A673 (cell line): ENCODE results near the gene HACD2. TPM values are rescaled to one million over a fixed set of nuclear protein-coding genes. Genes with fewer than 3 reads are reported as not detected.
A peak's percentile ranks its signal among the peaks of the same experiment; 100 is the strongest.

Source experiments
- BruUV-seq: library from RNA; stranded (reverse); fragments of 400-500 nt; replicated peaks from 2 replicates; lab custom pipeline; 2021; lab: Mats Ljungman, UMichigan
- CTCF ChIA-PET: fragments of 300-600 bp; sonication (Branson Sonifier 250); formaldehyde crosslinking; loops from one replicate; lab custom pipeline; 2022; ENCODE audit warnings: antibody characterized with exemption; lab: Charles Lee
- POLR2A ChIA-PET: fragments of 300-600 bp; sonication (Branson Sonifier 250); formaldehyde crosslinking; loops from one replicate; lab custom pipeline; 2022; ENCODE audit warnings: antibody characterized with exemption; ENCODE audit not compliant: low non-redundant PET; lab: Charles Lee
- DNase-seq: peaks from one replicate; pipeline ENCODE4 v3.0.0-alpha.2; 2015; ENCODE audit warnings: low spot score
- H3K27ac ChIP-seq: fragments of 200-600 bp; sonication (generic); 2 replicates; pipeline ENCODE4 v1.5.1; 2016; ENCODE audit warnings: mixed run types, low read depth, mild to moderate bottlenecking, mixed read lengths, antibody characterized with exemption, low read length; ENCODE audit not compliant: poor library complexity, severe bottlenecking
- H3K27me3 ChIP-seq: fragments of 200-600 bp; sonication (generic); replicated peaks from 2 replicates; pipeline ENCODE4 v1.6.1; 2017; ENCODE audit warnings: mixed run types, low read depth, mild to moderate bottlenecking, mixed read lengths, antibody characterized with exemption, low read length; ENCODE audit not compliant: insufficient read depth, poor library complexity
- H3K36me3 ChIP-seq: fragments of 200-600 bp; sonication (generic); 2 replicates; pipeline ENCODE4 v1.6.1; 2016; ENCODE audit warnings: mixed run types, mild to moderate bottlenecking, mixed read lengths, antibody characterized with exemption, low read length; ENCODE audit not compliant: insufficient read depth, poor library complexity, severe bottlenecking
- H3K4me1 ChIP-seq: fragments of 200-600 bp; sonication (generic); 2 replicates; pipeline ENCODE4 v1.6.1; 2017; ENCODE audit warnings: mixed run types, mild to moderate bottlenecking, mixed read lengths, antibody characterized with exemption, low read length; ENCODE audit not compliant: insufficient read depth, poor library complexity, severe bottlenecking
- H3K4me3 ChIP-seq: fragments of 200-600 bp; sonication (generic); 2 replicates; pipeline ENCODE4 v1.5.1; 2016; ENCODE audit warnings: low read depth, mixed run types, mild to moderate bottlenecking, mixed read lengths, low read length; ENCODE audit not compliant: poor library complexity, severe bottlenecking
- H3K9me3 ChIP-seq: fragments of 200-600 bp; sonication (generic); 2 replicates; pipeline ENCODE4 v1.6.1; 2016; ENCODE audit warnings: mixed run types, low read depth, mild to moderate bottlenecking, mixed read lengths, antibody characterized with exemption, low read length; ENCODE audit not compliant: poor library complexity, severe bottlenecking
- CTCF ChIP-seq: fragments of 300-800, 200-600 bp; sonication (generic); conservative IDR thresholded peaks from 2 replicates; pipeline ENCODE4 v1.5.1; 2017; ENCODE audit warnings: low read depth, mild to moderate bottlenecking, antibody characterized with exemption, low read length, moderate library complexity, mixed read lengths
- EZH2 ChIP-seq: fragments of 200-600 bp; sonication (generic); IDR thresholded peaks from 2 replicates; pipeline ENCODE4 v1.6.1; 2017; ENCODE audit warnings: borderline replicate concordance, low read depth, mild to moderate bottlenecking, mixed read lengths, antibody characterized with exemption, low read length; ENCODE audit not compliant: poor library complexity, severe bottlenecking
- intact Hi-C: fragments of 100-400 bp; cut with micrococcal nuclease; formaldehyde crosslinking; loops from one replicate; pipeline ENCODE4 v1.10.0; 2022; ENCODE audit not compliant: unreplicated experiment
- total RNA-seq: library from RNA; stranded (reverse); gene quantifications from 2 replicates; pipeline ENCODE4 v1.2.3, GENCODE V29; 2021

Gene HACD2
- total RNA-seq, 1 experiment from 2014 or later, result 49.3 TPM

GRCh38 chr3:123521179-123521969 lies 63.5 kb downstream of the HACD2 start:
- intact Hi-C loops, result no loop called here
- DNase-seq, result peak; percentile 14
- Histone ChIP-seq H3K36me3 (no peaks in the 10 kb centered on the region), H3K4me3 (no peak overlapping the region), H3K27me3 (no peaks in the 10 kb centered on the region), H3K27ac (no peak overlapping the region), H3K9me3 (no peaks in the 10 kb centered on the region), H3K4me1 (peaks cover 7% of the 10 kb centered on the region)
- ChIA-PET CTCF (no interaction called here), POLR2A (no interaction called here)
- no TSS peak for BruUV-seq
- TF ChIP-seq EZH2 (no peak), CTCF (no peak)

- CTCF ChIA-PET, result no interaction called here
- Histone ChIP-seq H3K4me1 (peaks cover 7% of the 10 kb centered on the region), H3K27ac (no peak overlapping the region), H3K27me3 (no peaks in the 10 kb centered on the region), H3K4me3 (no peak overlapping the region), H3K36me3 (no peaks in the 10 kb centered on the region), H3K9me3 (no peaks in the 10 kb centered on the region)
- DNase-seq, result no peak
- BruUV-seq, result no TSS peak
- intact Hi-C loops, result no loop called here
- POLR2A ChIA-PET, result no interaction called here
- no peak for TF ChIP-seq CTCF
- TF ChIP-seq EZH2, result no peak
Observed at GRCh38 chr3:123520656-123521055, 64.2 kb downstream of the HACD2 start.

GRCh38 chr3:123518892-123519485 lies 65.9 kb downstream of the HACD2 start:
- no peak for DNase-seq
- intact Hi-C loops, result no loop called here
- no peak overlapping the region for H3K27ac ChIP-seq
- no peaks in the 10 kb centered on the region for H3K27me3 ChIP-seq
- no peak overlapping the region for H3K4me3 ChIP-seq
- no peaks in the 10 kb centered on the region for H3K9me3 ChIP-seq
- POLR2A ChIA-PET, result no interaction called here
- BruUV-seq, result no TSS peak
- CTCF ChIA-PET, result no interaction called here
- no peaks in the 10 kb centered on the region for H3K36me3 ChIP-seq
- peaks cover 7% of the 10 kb centered on the region for H3K4me1 ChIP-seq
- TF ChIP-seq EZH2, result no peak
